ENCODE data around the gene RASGRP2. TPM values are rescaled to one million over a fixed set of nuclear protein-coding genes. Genes with fewer than 3 reads are reported as not detected.

RASGRP2 gene
- total and polyA plus RNA-seq, 2 experiments from 2014 or later = 30.1 to 50.4 TPM

GRCh38 chr11:64691543-64691942 lies 52.4 kb downstream of the RASGRP2 start (continued):
- no peak for TF ChIP-seq REST (IDR thresholded peaks at IDR 0.05; ENCODE audit: unreplicated experiment)
- no peak for TF ChIP-seq EZH2phosphoT487 (IDR thresholded peaks at IDR 0.05; ENCODE audit: unreplicated experiment)
- no peak for TF ChIP-seq ETS1 (IDR thresholded peaks at IDR 0.05)
- TF ChIP-seq CTCF (conservative IDR thresholded peaks at IDR 0.05; ENCODE audit: low read depth in 2 of 2) = no peak
- no peak for TF ChIP-seq CREB1 (CRISPR knock-in tag; IDR thresholded peaks at IDR 0.05; ENCODE audit: low read depth)

- no peaks in the 10 kb centered on the region for H3K79me2 ChIP-seq (replicated peaks; ENCODE audit: insufficient read depth)
- no peak overlapping the region for H3K4me2 ChIP-seq
- Mint-ChIP-seq H3K27ac (no peak overlapping the region), H3K4me1 (peaks cover 44% of the 10 kb centered on the region), H3K9me3 (no peaks in the 10 kb centered on the region), H3K4me3 (no peak overlapping the region), H3K36me3 (ENCODE audit: low read depth) (no peaks in the 10 kb centered on the region; the same call in 2 of the 3 replicates), H3K27me3 (ENCODE audit: insufficient read depth, low read depth, poor library complexity) (peaks cover 15% of the 10 kb centered on the region)
- no peak overlapping the region for H3K27ac ChIP-seq (ENCODE audit: low read depth)
- H3F3A ChIP-seq (replicated peaks; ENCODE audit: low read depth) = 0 out of 2 replicates have a peak, but pooled peaks cover 2% of the 10 kb centered on the region
- H4K20me1 ChIP-seq (replicated peaks; ENCODE audit: insufficient read depth) = no peaks in the 10 kb centered on the region
- no peak overlapping the region for H3K4me3 ChIP-seq
- H3K27me3 ChIP-seq (ENCODE audit: insufficient read depth) = no peaks in the 10 kb centered on the region
- H3K4me1 ChIP-seq (ENCODE audit: insufficient read depth) = peaks cover 25% of the 10 kb centered on the region
- no peak overlapping the region for H2AFZ ChIP-seq
- no peaks in the 10 kb centered on the region for H3K9me2 ChIP-seq (ENCODE audit: insufficient read depth)
- no peak for ATAC-seq
- DNase-seq (ENCODE audit: low spot score) = no peak
- H3K36me3 ChIP-seq (ENCODE audit: insufficient read depth) = no peaks in the 10 kb centered on the region
- TF ChIP-seq STAT1 (IDR thresholded peaks at IDR 0.05; ENCODE audit: unreplicated experiment) (no peak), NANOG (IDR thresholded peaks at IDR 0.05; ENCODE audit: borderline replicate concordance) (no peak), EZH2phosphoT487 (IDR thresholded peaks at IDR 0.05; ENCODE audit: unreplicated experiment) (no peak), ZNF462 (CRISPR knock-in tag; IDR thresholded peaks at IDR 0.05) (no peak), ZNF331 (CRISPR knock-in tag; IDR thresholded peaks at IDR 0.05; ENCODE audit: low read depth) (no peak)
Measured at GRCh38 chr11:64690235-64690634, 53.7 kb downstream of the RASGRP2 start.

All from GM23338 (cell line).